ENCODE results near the gene ZNF497. TPM values are rescaled to one million over a fixed set of nuclear protein-coding genes. Genes with fewer than 3 reads are reported as not detected.

Gene ZNF497
- total and polyA plus RNA-seq, 2 of the 13 experiments (the other 11 are each of a cell fraction or from before 2014, with no cell fraction given): 1.5 to 1.9 TPM

DNA sequence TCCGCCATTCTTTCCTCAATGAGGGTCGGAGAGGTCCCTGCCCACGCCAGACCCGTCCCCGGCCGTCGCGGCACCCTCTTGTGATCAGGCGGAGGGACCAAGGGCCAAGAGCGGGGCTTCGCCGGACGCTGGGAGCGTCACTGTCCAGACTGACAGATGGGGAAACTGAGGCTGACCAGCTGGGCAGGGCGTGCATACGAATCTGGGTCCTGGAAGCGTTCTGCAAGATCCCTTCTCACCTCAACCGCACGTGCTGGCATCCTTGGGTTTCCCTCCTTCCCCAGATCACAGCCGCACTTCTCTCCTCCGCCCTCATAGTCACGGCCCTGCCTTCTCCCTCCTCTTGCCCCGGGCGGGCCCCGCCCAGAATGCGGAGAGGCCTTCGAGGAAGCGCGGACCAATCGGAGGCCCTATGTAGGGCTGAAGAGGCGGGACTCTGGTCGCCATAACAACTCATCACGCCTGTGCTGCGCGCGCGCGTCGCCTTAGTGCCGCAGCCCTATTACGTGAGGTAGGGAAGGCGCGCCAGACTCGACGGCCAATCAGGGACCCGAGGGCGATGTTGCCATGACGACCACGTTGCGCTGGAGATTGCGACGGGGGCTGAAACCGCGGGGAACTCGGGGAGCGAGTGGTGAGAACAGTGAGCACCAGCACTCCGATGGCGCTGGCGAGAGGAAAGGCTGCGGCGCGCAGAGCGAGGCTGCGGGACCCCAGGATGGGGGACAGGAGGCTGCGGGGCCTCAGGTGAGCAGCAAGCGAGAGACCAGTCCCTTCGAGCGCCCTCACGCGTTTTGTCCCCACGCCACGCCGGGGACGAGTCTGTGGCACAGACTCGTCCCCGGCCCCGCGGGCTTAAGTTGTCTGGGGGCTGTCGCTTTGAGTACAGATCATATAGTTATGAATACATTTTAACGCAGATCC is 38.6 kb upstream of the ZNF497 start:
- 12% methylated on average over 37 of the region's 80 CpGs for WGBS (ENCODE audit: low lambda C conversion rate)
- no peaks in the 10 kb centered on the region for H3K9me3 ChIP-seq (ENCODE audit: low read length)
- POLR2A ChIA-PET: no interaction called here
- H3K4me1 ChIP-seq (ENCODE audit: insufficient read depth, low read length): peaks cover 44% of the 10 kb centered on the region
- H3K27me3 ChIP-seq (ENCODE audit: control insufficient read depth in 1 of 2, insufficient read depth in 2 of 2, low read length in 2 of 2): no peaks in the 10 kb centered on the region
- peak overlapping the region; percentile 92 for H3K4me2 ChIP-seq (ENCODE audit: low read depth, low read length)
- peaks cover 4% of the 10 kb centered on the region for H3K79me2 ChIP-seq (ENCODE audit: insufficient read depth, low read length)
- peak overlapping the region; percentile 58 for H3K27ac ChIP-seq (ENCODE audit: extremely low read length, insufficient read depth, low read length)
- peak; percentile 90 for ATAC-seq
- no peak overlapping the region for H2AFZ ChIP-seq (ENCODE audit: low read length)
- no peaks in the 10 kb centered on the region for H3K36me3 ChIP-seq (replicated peaks in 1 of 2; ENCODE audit: control insufficient read depth in 1 of 2, insufficient read depth in 2 of 2, low read length in 2 of 2)
- peak; percentile 98 for DNase-seq (ENCODE audit: low spot score)
- peak overlapping the region; percentile 71 for H3K9ac ChIP-seq (ENCODE audit: insufficient read depth, low read depth, low read length)
- H3K4me3 ChIP-seq (replicated peaks in 1 of 3; ENCODE audit: insufficient read depth in 1 of 3, low read depth in 2 of 3, low read length in 3 of 3): peak overlapping the region; percentile 68 to 85 (median 73)
- FAIRE-seq: peak; percentile 96
- no peaks in the 10 kb centered on the region for H4K20me1 ChIP-seq (ENCODE audit: insufficient read depth, low read length)
- CTCF ChIA-PET (ENCODE audit: low intra/inter-chr PET ratio, low total read pairs): no interaction called here
- intact Hi-C loops (cut with micrococcal nuclease; ENCODE audit: unreplicated experiment) (loop anchor here (2.0 kb wide), 1 partner anchor 14 kb away; the partner anchor contains the start of gene RPS5), in situ Hi-C loops (cut with HindIII; ENCODE audit: extremely low pct_ligation_motif_present, low pct_unique_long_range_greater_than_20kb) (no loop called here)
- BruUV-seq (replicated peaks): no TSS peak
- TF ChIP-seq XBP1 (CRISPR knock-in tag; IDR thresholded peaks at IDR 0.05) (no peak), ZNF790 (CRISPR knock-in tag; IDR thresholded peaks at IDR 0.05; ENCODE audit: borderline replicate concordance) (peak; percentile 58; the same call in 1 of the 2 replicates), AGO1 (IDR thresholded peaks at IDR 0.05; ENCODE audit: low read depth, low read length, poor library complexity, severe bottlenecking) (peak; percentile 90), CREB1 (IDR thresholded peaks at IDR 0.05) (peak; percentile 90), CREB1 (CRISPR knock-in tag; IDR thresholded peaks at IDR 0.05) (peak; percentile 90), ZZZ3 (CRISPR knock-in tag; IDR thresholded peaks at IDR 0.05; ENCODE audit: borderline replicate concordance) (0 out of 2 replicates have a peak, but pooled peaks have one; percentile 22), MIXL1 (CRISPR knock-in tag; IDR thresholded peaks at IDR 0.05) (0 out of 2 replicates have a peak, but pooled peaks have one; percentile 48), CEBPG (CRISPR knock-in tag; IDR thresholded peaks at IDR 0.05) (peak; percentile 71), PHF20 (CRISPR knock-in tag; IDR thresholded peaks at IDR 0.05) (0 out of 2 replicates have a peak, but pooled peaks have one; percentile 15), ZNF547 (CRISPR knock-in tag; IDR thresholded peaks at IDR 0.05) (peak; percentile 82; the same call in 1 of the 2 replicates), SP1 (IDR thresholded peaks at IDR 0.05) (no peak), SP1 (CRISPR knock-in tag; IDR thresholded peaks at IDR 0.05) (peak; percentile 77; the same call in 1 of the 2 replicates), ELF1 (CRISPR knock-in tag; IDR thresholded peaks at IDR 0.05) (peak; percentile 51), PAX8 (CRISPR knock-in tag; IDR thresholded peaks at IDR 0.05; ENCODE audit: borderline replicate concordance) (no peak), ZNF883 (CRISPR knock-in tag; IDR thresholded peaks at IDR 0.05; ENCODE audit: not compliant biosample characterization) (peak; percentile 35), ZMYM3 (CRISPR knock-in tag; IDR thresholded peaks at IDR 0.05) (0 out of 2 replicates have a peak, but pooled peaks have one; percentile 16), KAT8 (CRISPR knock-in tag; IDR thresholded peaks at IDR 0.05) (peak; percentile 29; the same call in 1 of the 2 replicates), CBFB (CRISPR knock-in tag; IDR thresholded peaks at IDR 0.05) (peak; percentile 74)
- TF ChIP-seq, protein P1, sequence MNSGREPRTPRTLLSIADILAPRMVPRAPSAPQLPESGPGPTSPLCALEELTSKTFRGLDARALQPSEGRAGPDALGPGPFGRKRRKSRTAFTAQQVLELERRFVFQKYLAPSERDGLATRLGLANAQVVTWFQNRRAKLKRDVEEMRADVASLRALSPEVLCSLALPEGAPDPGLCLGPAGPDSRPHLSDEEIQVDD (CRISPR knock-in tag; IDR thresholded peaks at IDR 0.05; ENCODE audit: borderline replicate concordance): no peak
- TF ChIP-seq, protein P2, sequence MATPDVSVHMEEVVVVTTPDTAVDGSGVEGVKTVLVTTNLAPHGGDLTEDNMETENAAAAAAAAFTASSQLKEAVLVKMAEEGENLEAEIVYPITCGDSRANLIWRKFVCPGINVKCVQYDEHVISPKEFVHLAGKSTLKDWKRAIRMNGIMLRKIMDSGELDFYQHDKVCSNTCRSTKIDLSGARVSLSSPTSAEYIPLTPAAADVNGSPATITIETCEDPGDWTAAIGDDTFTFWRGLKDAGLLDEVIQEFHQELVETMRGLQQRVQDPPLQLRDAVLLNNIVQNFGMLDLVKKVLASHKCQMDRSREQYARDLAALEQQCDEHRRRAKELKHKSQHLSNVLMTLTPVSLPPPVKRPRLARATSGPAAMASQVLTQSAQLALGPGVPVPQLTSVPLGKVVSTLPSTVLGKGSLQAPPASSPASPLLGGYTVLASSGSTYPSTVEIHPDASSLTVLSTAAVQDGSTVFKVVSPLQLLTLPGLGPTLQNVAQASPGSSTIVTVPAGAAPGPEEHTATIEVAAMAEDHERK (CRISPR knock-in tag; IDR thresholded peaks at IDR 0.05; ENCODE audit: low read depth): peak; percentile 71
- TF ChIP-seq, protein P3, sequence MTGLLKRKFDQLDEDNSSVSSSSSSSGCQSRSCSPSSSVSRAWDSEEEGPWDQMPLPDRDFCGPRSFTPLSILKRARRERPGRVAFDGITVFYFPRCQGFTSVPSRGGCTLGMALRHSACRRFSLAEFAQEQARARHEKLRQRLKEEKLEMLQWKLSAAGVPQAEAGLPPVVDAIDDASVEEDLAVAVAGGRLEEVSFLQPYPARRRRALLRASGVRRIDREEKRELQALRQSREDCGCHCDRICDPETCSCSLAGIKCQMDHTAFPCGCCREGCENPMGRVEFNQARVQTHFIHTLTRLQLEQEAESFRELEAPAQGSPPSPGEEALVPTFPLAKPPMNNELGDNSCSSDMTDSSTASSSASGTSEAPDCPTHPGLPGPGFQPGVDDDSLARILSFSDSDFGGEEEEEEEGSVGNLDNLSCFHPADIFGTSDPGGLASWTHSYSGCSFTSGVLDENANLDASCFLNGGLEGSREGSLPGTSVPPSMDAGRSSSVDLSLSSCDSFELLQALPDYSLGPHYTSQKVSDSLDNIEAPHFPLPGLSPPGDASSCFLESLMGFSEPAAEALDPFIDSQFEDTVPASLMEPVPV (CRISPR knock-in tag; IDR thresholded peaks at IDR 0.05): peak; percentile 69
